A549 (cell line): ENCODE measurements around the gene PLEKHM2.
"Not testable (repeated sequence)": the region's sequence is repeated elsewhere in the genome, so short reads cannot be mapped to it uniquely, and the experiment has no call there.

Experiments
- CBX2 ChIP-seq: fragments of 200-600 bp; sonication (generic); IDR thresholded peaks from 2 replicates; pipeline ENCODE4 v1.6.1; 2016; ENCODE audit warnings: low read depth, mild to moderate bottlenecking, borderline replicate concordance
- CBX8 ChIP-seq: fragments of 200-600 bp; sonication (generic); IDR thresholded peaks from 2 replicates; pipeline ENCODE4 v1.6.1; 2016
- CHD2 ChIP-seq: fragments of 150-350 bp; IDR thresholded peaks from 2 replicates; pipeline ENCODE4 v1.6.1; 2014; ENCODE audit warnings: low read length; ENCODE audit not compliant: partially characterized antibody
- JUNB ChIP-seq: fragments of >200 bp; sonication (Bioruptor Twin); formaldehyde crosslinking; IDR thresholded peaks from 2 replicates; pipeline ENCODE4 v1.6.1; 2016
- MAZ ChIP-seq: fragments of 150-350 bp; IDR thresholded peaks from 2 replicates; pipeline ENCODE4 v1.6.1; 2014; ENCODE audit warnings: antibody characterized with exemption, low read depth, low read length, borderline replicate concordance
- RAD21 ChIP-seq, 2 experiments: fragments of >200 bp in 1 of 2; sonication (Bioruptor Twin) in 1 of 2; formaldehyde crosslinking in 1 of 2; IDR thresholded peaks in 1 of 2; conservative IDR thresholded peaks in 1 of 2; 2 replicates in 1 of 2; 3 replicates in 1 of 2; pipeline ENCODE4 v1.6.1; 2012 to 2018; ENCODE audit warnings: inconsistent platforms in 1 of 2
- TFCP2L1 ChIP-seq: fragments of 250-450 bp; sonication (Bioruptor Pico); IDR thresholded peaks from 2 replicates; pipeline ENCODE4 v1.5.0; 2021; ENCODE audit warnings: mild to moderate bottlenecking
- ZC3H11A ChIP-seq: fragments of 450-650 bp; IDR thresholded peaks from 2 replicates; pipeline ENCODE4 v1.6.1; 2014; ENCODE audit warnings: antibody characterized with exemption, mild to moderate bottlenecking
- ZNF302 ChIP-seq: fragments of 250-450 bp; sonication (Bioruptor Pico); IDR thresholded peaks from 2 replicates; pipeline ENCODE4 v1.9.0; 2021; ENCODE audit warnings: inconsistent platforms, mild to moderate bottlenecking, moderate library complexity
- TF ChIP-seq, protein P1 (sequence below): fragments of >200 bp; sonication (Bioruptor Twin); formaldehyde crosslinking; IDR thresholded peaks from 3 replicates; pipeline ENCODE4 v1.5.1; 2016
- TF ChIP-seq, protein P2 (sequence below): IDR thresholded peaks from 2 replicates; pipeline ENCODE4 v1.6.1; 2012
- TF ChIP-seq, protein P3 (sequence below): fragments of 200-600 bp; sonication (generic); IDR thresholded peaks from 2 replicates; pipeline ENCODE4 v1.6.1; 2016; ENCODE audit warnings: antibody characterized with exemption, mild to moderate bottlenecking, moderate library complexity

DNA sequence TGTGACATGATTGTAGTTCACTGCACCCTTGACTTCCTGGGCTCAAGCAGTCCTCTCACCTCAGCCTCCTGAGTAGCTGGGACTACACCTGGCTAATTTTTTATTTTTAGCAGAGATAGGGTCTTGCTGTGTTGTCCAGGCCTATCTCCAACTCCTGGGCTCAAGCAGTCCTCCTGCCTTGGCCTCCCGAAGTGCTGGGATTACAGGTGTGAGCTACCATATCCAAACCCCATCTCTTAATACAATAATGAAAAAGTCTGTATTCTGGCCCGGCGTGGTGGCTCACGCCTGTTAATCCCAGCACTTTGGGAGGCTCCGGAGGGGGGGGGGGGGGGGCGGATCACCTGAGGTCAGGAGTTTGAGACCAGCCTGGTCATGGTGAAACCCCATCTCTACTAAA lies 32.0 kb upstream of the PLEKHM2 start:
- TF ChIP-seq ZC3H11A; MAZ; CBX2; ZNF302 (CRISPR knock-in tag); RAD21 (conservative IDR thresholded peaks at IDR 0.05 in 1 of 2, IDR thresholded peaks at IDR 0.05 in 1 of 2); TFCP2L1 (CRISPR knock-in tag); CHD2; JUNB; CBX8: not testable (repeated sequence)
- TF ChIP-seq, protein P1, sequence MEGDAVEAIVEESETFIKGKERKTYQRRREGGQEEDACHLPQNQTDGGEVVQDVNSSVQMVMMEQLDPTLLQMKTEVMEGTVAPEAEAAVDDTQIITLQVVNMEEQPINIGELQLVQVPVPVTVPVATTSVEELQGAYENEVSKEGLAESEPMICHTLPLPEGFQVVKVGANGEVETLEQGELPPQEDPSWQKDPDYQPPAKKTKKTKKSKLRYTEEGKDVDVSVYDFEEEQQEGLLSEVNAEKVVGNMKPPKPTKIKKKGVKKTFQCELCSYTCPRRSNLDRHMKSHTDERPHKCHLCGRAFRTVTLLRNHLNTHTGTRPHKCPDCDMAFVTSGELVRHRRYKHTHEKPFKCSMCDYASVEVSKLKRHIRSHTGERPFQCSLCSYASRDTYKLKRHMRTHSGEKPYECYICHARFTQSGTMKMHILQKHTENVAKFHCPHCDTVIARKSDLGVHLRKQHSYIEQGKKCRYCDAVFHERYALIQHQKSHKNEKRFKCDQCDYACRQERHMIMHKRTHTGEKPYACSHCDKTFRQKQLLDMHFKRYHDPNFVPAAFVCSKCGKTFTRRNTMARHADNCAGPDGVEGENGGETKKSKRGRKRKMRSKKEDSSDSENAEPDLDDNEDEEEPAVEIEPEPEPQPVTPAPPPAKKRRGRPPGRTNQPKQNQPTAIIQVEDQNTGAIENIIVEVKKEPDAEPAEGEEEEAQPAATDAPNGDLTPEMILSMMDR = not testable (repeated sequence)
- TF ChIP-seq, protein P2, sequence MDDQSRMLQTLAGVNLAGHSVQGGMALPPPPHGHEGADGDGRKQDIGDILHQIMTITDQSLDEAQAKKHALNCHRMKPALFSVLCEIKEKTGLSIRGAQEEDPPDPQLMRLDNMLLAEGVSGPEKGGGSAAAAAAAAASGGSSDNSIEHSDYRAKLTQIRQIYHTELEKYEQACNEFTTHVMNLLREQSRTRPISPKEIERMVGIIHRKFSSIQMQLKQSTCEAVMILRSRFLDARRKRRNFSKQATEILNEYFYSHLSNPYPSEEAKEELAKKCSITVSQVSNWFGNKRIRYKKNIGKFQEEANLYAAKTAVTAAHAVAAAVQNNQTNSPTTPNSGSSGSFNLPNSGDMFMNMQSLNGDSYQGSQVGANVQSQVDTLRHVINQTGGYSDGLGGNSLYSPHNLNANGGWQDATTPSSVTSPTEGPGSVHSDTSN = not testable (repeated sequence)
- TF ChIP-seq, protein P3, sequence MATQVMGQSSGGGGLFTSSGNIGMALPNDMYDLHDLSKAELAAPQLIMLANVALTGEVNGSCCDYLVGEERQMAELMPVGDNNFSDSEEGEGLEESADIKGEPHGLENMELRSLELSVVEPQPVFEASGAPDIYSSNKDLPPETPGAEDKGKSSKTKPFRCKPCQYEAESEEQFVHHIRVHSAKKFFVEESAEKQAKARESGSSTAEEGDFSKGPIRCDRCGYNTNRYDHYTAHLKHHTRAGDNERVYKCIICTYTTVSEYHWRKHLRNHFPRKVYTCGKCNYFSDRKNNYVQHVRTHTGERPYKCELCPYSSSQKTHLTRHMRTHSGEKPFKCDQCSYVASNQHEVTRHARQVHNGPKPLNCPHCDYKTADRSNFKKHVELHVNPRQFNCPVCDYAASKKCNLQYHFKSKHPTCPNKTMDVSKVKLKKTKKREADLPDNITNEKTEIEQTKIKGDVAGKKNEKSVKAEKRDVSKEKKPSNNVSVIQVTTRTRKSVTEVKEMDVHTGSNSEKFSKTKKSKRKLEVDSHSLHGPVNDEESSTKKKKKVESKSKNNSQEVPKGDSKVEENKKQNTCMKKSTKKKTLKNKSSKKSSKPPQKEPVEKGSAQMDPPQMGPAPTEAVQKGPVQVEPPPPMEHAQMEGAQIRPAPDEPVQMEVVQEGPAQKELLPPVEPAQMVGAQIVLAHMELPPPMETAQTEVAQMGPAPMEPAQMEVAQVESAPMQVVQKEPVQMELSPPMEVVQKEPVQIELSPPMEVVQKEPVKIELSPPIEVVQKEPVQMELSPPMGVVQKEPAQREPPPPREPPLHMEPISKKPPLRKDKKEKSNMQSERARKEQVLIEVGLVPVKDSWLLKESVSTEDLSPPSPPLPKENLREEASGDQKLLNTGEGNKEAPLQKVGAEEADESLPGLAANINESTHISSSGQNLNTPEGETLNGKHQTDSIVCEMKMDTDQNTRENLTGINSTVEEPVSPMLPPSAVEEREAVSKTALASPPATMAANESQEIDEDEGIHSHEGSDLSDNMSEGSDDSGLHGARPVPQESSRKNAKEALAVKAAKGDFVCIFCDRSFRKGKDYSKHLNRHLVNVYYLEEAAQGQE = not testable (repeated sequence)
